NCI-H510A treated with DMSO at 0.1 percent for 48 hours (cell line): ENCODE data around the gene DYDC2.
"Not testable (repeated sequence)": the region's sequence is repeated elsewhere in the genome, so short reads cannot be mapped to it uniquely, and the experiment has no call there.

Source experiments
- DNase-seq: peaks from one replicate; lab custom pipeline; 2025; lab: John Stamatoyannopoulos, UW

The DYDC2 gene

GRCh38 chr10:80413271-80413996 is 56.9 kb downstream of the DYDC2 start:
- peak; percentile 45 for DNase-seq

GRCh38 chr10:80414142-80414895 is 57.7 kb downstream of the DYDC2 start:
- peak; percentile 55 for DNase-seq

GRCh38 chr10:80415734-80416478 is 59.3 kb downstream of the DYDC2 start:
- DNase-seq: no peak

- no peak for DNase-seq
Measured at GRCh38 chr10:80416479-80417098, 60.0 kb downstream of the DYDC2 start.

GRCh38 chr10:80417256-80417655 is 60.7 kb downstream of the DYDC2 start:
- not testable (repeated sequence) for DNase-seq
